DND-41 (cell line): ENCODE results near the gene PSEN2.
"Not testable (repeated sequence)": the region's sequence is repeated elsewhere in the genome, so short reads cannot be mapped to it uniquely, and the experiment has no call there.

Experiments
- ATAC-seq: fragments of 200-7000 bp; cut with Tn5 transposase; 3 replicates; pipeline ENCODE4 v1.9.1; 2021; ENCODE audit warnings: low read depth; ENCODE audit not compliant: insufficient read depth
- DNase-seq: peaks from one replicate; pipeline ENCODE4 v3.0.0-alpha.2; 2020
- H2AFZ ChIP-seq: 2 replicates; pipeline ENCODE4 v1.6.0; 2012; ENCODE audit warnings: low read depth, low read length
- H3K27ac ChIP-seq: 2 replicates; pipeline ENCODE4 v1.5.1; 2012; ENCODE audit warnings: low read length, inconsistent platforms
- H3K27me3 ChIP-seq: fragments of 200-600 bp; sonication (generic); 2 replicates; pipeline ENCODE4 v1.6.0; 2012; ENCODE audit warnings: low read length, mild to moderate bottlenecking, inconsistent platforms; ENCODE audit not compliant: insufficient read depth, poor library complexity
- H3K36me3 ChIP-seq: 2 replicates; pipeline ENCODE4 v1.5.1; 2012; ENCODE audit warnings: low read length, inconsistent platforms; ENCODE audit not compliant: insufficient read depth
- H3K4me1 ChIP-seq: 2 replicates; pipeline ENCODE4 v1.5.1; 2012; ENCODE audit warnings: mild to moderate bottlenecking, low read length; ENCODE audit not compliant: insufficient read depth
- H3K4me2 ChIP-seq: 2 replicates; pipeline ENCODE4 v1.6.0; 2012; ENCODE audit warnings: mild to moderate bottlenecking, moderate library complexity, low read length, inconsistent platforms; ENCODE audit not compliant: insufficient read depth
- H3K4me3 ChIP-seq, 2 experiments: fragments of 200-600 bp in 1 of 2; shearing (Covaris generic) in 1 of 2; 2 replicates each; pipeline ENCODE4 v1.5.1; 2012 to 2016; ENCODE audit warnings: inconsistent platforms in 2 of 2, low read length in 2 of 2, mild to moderate bottlenecking in 2 of 2, low read depth in 1 of 2, moderate library complexity in 1 of 2
- H3K79me2 ChIP-seq: 2 replicates; pipeline ENCODE4 v1.6.0; 2012; ENCODE audit warnings: low read length, inconsistent platforms; ENCODE audit not compliant: insufficient read depth
- H3K9ac ChIP-seq: 2 replicates; pipeline ENCODE4 v1.6.0; 2012; ENCODE audit warnings: low read depth, mild to moderate bottlenecking, inconsistent platforms, low read length, moderate library complexity
- H3K9me3 ChIP-seq: 2 replicates; pipeline ENCODE4 v1.5.1; 2012; ENCODE audit warnings: low read length, moderate library complexity, mild to moderate bottlenecking, inconsistent platforms; ENCODE audit not compliant: insufficient read depth, severe bottlenecking
- H4K20me1 ChIP-seq: 2 replicates; pipeline ENCODE4 v1.6.0; 2012; ENCODE audit warnings: low read length; ENCODE audit not compliant: insufficient read depth
- CTCF ChIP-seq: IDR thresholded peaks from 2 replicates; pipeline ENCODE4 v1.5.1; 2012; ENCODE audit warnings: borderline replicate concordance, low read length, moderate library complexity, mild to moderate bottlenecking; ENCODE audit not compliant: poor library complexity, severe bottlenecking; ENCODE audit errors: extremely low read depth
- EZH2 ChIP-seq: IDR thresholded peaks from 3 replicates; pipeline ENCODE4 v1.6.1; 2012; ENCODE audit warnings: borderline replicate concordance, low read depth, mild to moderate bottlenecking, moderate library complexity, low read length, inconsistent platforms; ENCODE audit not compliant: severe bottlenecking

PSEN2 gene

GRCh38 chr1:226919587-226919986, 49.2 kb downstream of the PSEN2 start:
- no peak for ATAC-seq
- Histone ChIP-seq H3K4me2 (no peak overlapping the region), H4K20me1 (no peaks in the 10 kb centered on the region), H3K4me1 (no peaks in the 10 kb centered on the region), H2AFZ (no peak overlapping the region), H3K36me3 (no peaks in the 10 kb centered on the region), H3K27ac (no peak overlapping the region), H3K9ac (no peak overlapping the region), H3K79me2 (no peaks in the 10 kb centered on the region), H3K4me3 (no peak overlapping the region), H3K27me3 (peaks cover 14% of the 10 kb centered on the region), H3K9me3 (no peaks in the 10 kb centered on the region)
- DNase-seq: no peak
- TF ChIP-seq CTCF: no peak
- no peak for TF ChIP-seq EZH2

- DNase-seq: no peak
- no peak for ATAC-seq
- Histone ChIP-seq H2AFZ (no peak overlapping the region), H4K20me1 (no peaks in the 10 kb centered on the region), H3K4me1 (no peaks in the 10 kb centered on the region), H3K9me3 (no peaks in the 10 kb centered on the region), H3K27me3 (peaks cover 14% of the 10 kb centered on the region), H3K4me2 (no peak overlapping the region), H3K4me3 (no peak overlapping the region), H3K36me3 (no peaks in the 10 kb centered on the region), H3K9ac (no peak overlapping the region), H3K79me2 (no peaks in the 10 kb centered on the region), H3K27ac (no peak overlapping the region)
- TF ChIP-seq EZH2 (no peak), CTCF (no peak)
These were observed 49.6 kb downstream of the PSEN2 start for GRCh38 chr1:226919995-226920394.

- H3K27me3 ChIP-seq: peaks cover 10% of the 10 kb centered on the region
- DNase-seq: no peak
- H3K36me3 ChIP-seq: no peaks in the 10 kb centered on the region
- TF ChIP-seq CTCF: no peak
- TF ChIP-seq EZH2: no peak
- no peaks in the 10 kb centered on the region for H4K20me1 ChIP-seq
- no peak for ATAC-seq
- H2AFZ ChIP-seq: no peak overlapping the region
- no peaks in the 10 kb centered on the region for H3K4me1 ChIP-seq
- no peak overlapping the region for H3K4me3 ChIP-seq
- H3K79me2 ChIP-seq: no peaks in the 10 kb centered on the region
- H3K9ac ChIP-seq: no peak overlapping the region
- H3K27ac ChIP-seq: no peak overlapping the region
- no peak overlapping the region for H3K4me2 ChIP-seq
- no peaks in the 10 kb centered on the region for H3K9me3 ChIP-seq
These were observed 50.1 kb downstream of the PSEN2 start for GRCh38 chr1:226920446-226920894.

- Histone ChIP-seq H3K4me1 (no peaks in the 10 kb centered on the region), H3K27ac (no peak overlapping the region), H3K9ac (no peak overlapping the region), H2AFZ (no peak overlapping the region), H3K9me3 (no peaks in the 10 kb centered on the region), H4K20me1 (no peaks in the 10 kb centered on the region), H3K4me3 (no peak overlapping the region), H3K4me2 (no peak overlapping the region), H3K27me3 (peaks cover 7% of the 10 kb centered on the region), H3K36me3 (no peaks in the 10 kb centered on the region), H3K79me2 (no peaks in the 10 kb centered on the region)
- DNase-seq: no peak
- TF ChIP-seq CTCF (no peak), EZH2 (no peak)
- no peak for ATAC-seq
These were observed 51.1 kb downstream of the PSEN2 start for GRCh38 chr1:226921504-226921903.

GRCh38 chr1:226929260-226930111, 59.1 kb downstream of the PSEN2 start:
- H3K9ac ChIP-seq, DNase-seq, H3K4me2 ChIP-seq, H3K79me2 ChIP-seq, H2AFZ ChIP-seq, H4K20me1 ChIP-seq, H3K4me1 ChIP-seq, H3K4me3 ChIP-seq, H3K27ac ChIP-seq, H3K9me3 ChIP-seq, H3K36me3 ChIP-seq, ATAC-seq, H3K27me3 ChIP-seq: not testable (repeated sequence)
